Neuronal stem cell (in vitro differentiated cells): ENCODE results near the gene TAGLN2. TPM values are rescaled to one million over a fixed set of nuclear protein-coding genes. Genes with fewer than 3 reads are reported as not detected.

Experiments
- small RNA-seq: library from polyadenylated mRNA; stranded (forward); fragments of <200 nt; extraction: miRNeasy Mini kit (QIAGEN cat#:217004); gene quantifications from one replicate; pipeline ENCODE3, GENCODE V24; 2013; ENCODE audit not compliant: insufficient read depth

Gene TAGLN2

Small RNAs within 50 kb of the gene (small RNA-seq; reads per million reads assigned to genes)
- not detected for gene MIR4259
